ENCODE results near the gene PRR22. TPM values are rescaled to one million over a fixed set of nuclear protein-coding genes. Genes with fewer than 3 reads are reported as not detected.

Gene PRR22
- total and polyA plus RNA-seq, 2 experiments from 2014 or later = 0.13 to 2.9 TPM

DNA sequence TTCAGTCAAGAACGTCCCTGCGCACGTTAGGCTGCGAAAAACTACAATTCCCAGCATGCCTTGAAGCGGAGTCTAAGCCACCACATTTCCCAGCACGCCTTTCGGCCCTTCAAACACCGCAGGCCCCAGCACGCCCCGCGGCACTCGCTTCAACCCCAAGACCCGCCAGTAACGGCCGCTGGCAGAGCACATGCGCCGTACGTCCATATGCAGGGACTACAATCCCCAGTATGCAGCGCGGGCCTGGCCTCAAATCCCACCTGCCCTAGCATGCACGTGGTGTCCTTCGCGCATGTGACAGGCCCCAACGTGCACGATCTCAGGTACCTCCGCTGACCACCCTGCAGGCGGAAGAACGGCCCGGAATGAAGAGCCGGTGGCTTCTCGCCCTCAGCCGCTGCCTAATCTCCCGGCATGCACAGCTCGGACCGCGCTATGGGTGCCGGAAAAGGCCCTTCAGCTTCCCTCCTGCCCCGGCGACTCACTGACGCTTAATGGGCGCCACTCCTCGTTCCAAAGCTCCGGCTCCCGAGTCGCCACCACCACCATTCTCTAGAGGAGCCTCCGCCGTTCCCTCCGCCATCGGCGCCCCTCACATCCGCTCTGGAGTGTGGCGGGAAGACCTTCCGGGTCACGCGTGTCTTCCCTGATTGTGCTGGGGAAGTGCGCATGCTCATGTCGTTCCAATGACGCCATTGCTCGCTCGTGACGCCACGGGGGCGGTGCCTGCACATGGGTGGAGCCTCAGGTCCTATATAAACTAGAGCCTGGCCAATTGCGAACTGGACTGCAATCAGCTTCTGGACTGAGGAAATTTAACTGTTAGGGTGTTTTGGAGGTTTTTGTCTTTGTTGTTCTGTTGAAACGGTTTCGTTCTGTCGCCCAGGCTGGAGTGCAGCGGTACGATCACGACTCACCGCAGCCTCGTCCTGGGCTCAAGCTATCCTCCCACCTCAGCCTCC lies 6.3 kb upstream of the PRR22 start, which contains the start of gene DUS3L:
TSS of gene DUS3L (minus strand) at position 605 of the 962 bp plus-strand sequence. CDS start at position 583, 22 bp downstream.
- Histone ChIP-seq H3K36me3 (replicated peaks; ENCODE audit: insufficient read depth, low read depth) (no peaks in the 10 kb centered on the region), H2AFZ (peak within 1 kb of the TSS; percentile 50), H3K4me3 (peak within 1 kb of the TSS; percentile 43), H4K20me1 (ENCODE audit: insufficient read depth, poor library complexity, severe bottlenecking) (peaks cover 4% of the 10 kb centered on the region), H3K4me2 (peak within 1 kb of the TSS; percentile 84), H3K9me3 (ENCODE audit: low read depth) (no peaks in the 10 kb centered on the region), H3K27ac (peak within 1 kb of the TSS; percentile 95), H3K4me1 (ENCODE audit: insufficient read depth) (peaks cover 5% of the 10 kb centered on the region), H3K9me2 (replicated peaks; ENCODE audit: insufficient read depth) (no peaks in the 10 kb centered on the region), H3K27me3 (no peaks in the 10 kb centered on the region), H3K79me2 (peaks cover 4% of the 10 kb centered on the region)
- peak; percentile 99 for DNase-seq (ENCODE audit: low spot score)
- no peak for TF ChIP-seq EZH2 (IDR thresholded peaks at IDR 0.05; ENCODE audit: borderline replicate concordance)
- TF ChIP-seq CTCF (IDR thresholded peaks at IDR 0.05; ENCODE audit: poor library complexity) = no peak
- TF ChIP-seq EZH2phosphoT487 (IDR thresholded peaks at IDR 0.05; ENCODE audit: low read depth, severe bottlenecking, unreplicated experiment) = no peak
- WGBS (ENCODE audit: low lambda C conversion rate, missing lambda C conversion rate) = 12% methylated on average over 71 of the region's 72 CpGs

GRCh38 chr19:5789886-5790558 lies 5.5 kb upstream of the PRR22 start:
- Histone ChIP-seq H3K79me2 (peaks cover 4% of the 10 kb centered on the region), H3K27me3 (no peaks in the 10 kb centered on the region), H3K36me3 (replicated peaks; ENCODE audit: insufficient read depth, low read depth) (no peaks in the 10 kb centered on the region), H2AFZ (no peak overlapping the region), H3K4me1 (ENCODE audit: insufficient read depth) (peaks cover 5% of the 10 kb centered on the region), H4K20me1 (ENCODE audit: insufficient read depth, poor library complexity, severe bottlenecking) (peaks cover 4% of the 10 kb centered on the region), H3K4me3 (peak overlapping the region; percentile 11), H3K4me2 (peak overlapping the region; percentile 84), H3K9me3 (ENCODE audit: low read depth) (no peaks in the 10 kb centered on the region), H3K27ac (peak overlapping the region; percentile 16), H3K9me2 (replicated peaks; ENCODE audit: insufficient read depth) (no peaks in the 10 kb centered on the region)
- 87% methylated on average over 26 of the region's 26 CpGs for WGBS (ENCODE audit: low lambda C conversion rate, missing lambda C conversion rate)
- DNase-seq (ENCODE audit: low spot score) = no peak
- TF ChIP-seq EZH2 (IDR thresholded peaks at IDR 0.05; ENCODE audit: borderline replicate concordance) (no peak), CTCF (IDR thresholded peaks at IDR 0.05; ENCODE audit: poor library complexity) (no peak), EZH2phosphoT487 (IDR thresholded peaks at IDR 0.05; ENCODE audit: low read depth, severe bottlenecking, unreplicated experiment) (no peak)

DNA sequence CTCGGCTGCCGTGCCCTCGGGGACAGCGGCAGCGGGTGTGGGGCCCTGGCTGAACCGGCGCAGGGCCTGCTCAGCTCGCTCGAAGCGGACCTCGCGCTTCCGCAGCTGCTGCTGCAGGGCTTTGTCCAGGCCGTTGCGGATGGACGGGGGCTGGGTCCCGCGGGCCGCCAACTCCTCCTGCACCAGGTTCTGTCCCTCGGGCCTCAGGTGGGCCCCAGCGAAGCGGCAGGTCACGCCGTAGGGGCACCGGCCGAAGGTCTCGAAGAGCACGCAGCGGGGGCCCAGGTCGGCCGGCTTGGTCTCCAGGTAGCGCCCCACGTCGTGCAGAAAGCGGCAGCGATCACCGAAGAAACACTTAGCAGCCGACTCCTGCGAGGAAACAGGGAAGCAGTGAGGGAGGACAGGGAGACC lies 4.8 kb upstream of the PRR22 start:
- Histone ChIP-seq H3K4me1 (ENCODE audit: insufficient read depth) (peaks cover 5% of the 10 kb centered on the region), H3K4me2 (no peak overlapping the region), H4K20me1 (ENCODE audit: insufficient read depth, poor library complexity, severe bottlenecking) (peaks cover 4% of the 10 kb centered on the region), H3K27ac (no peak overlapping the region), H3K4me3 (no peak overlapping the region), H3K79me2 (peaks cover 4% of the 10 kb centered on the region), H3K9me3 (ENCODE audit: low read depth) (no peaks in the 10 kb centered on the region), H3K36me3 (replicated peaks; ENCODE audit: insufficient read depth, low read depth) (no peaks in the 10 kb centered on the region), H3K27me3 (no peaks in the 10 kb centered on the region), H3K9me2 (replicated peaks; ENCODE audit: insufficient read depth) (no peaks in the 10 kb centered on the region), H2AFZ (no peak overlapping the region)
- DNase-seq (ENCODE audit: low spot score) = no peak
- WGBS (ENCODE audit: low lambda C conversion rate, missing lambda C conversion rate) = 98% methylated on average over 38 of the region's 39 CpGs
- TF ChIP-seq EZH2phosphoT487 (IDR thresholded peaks at IDR 0.05; ENCODE audit: low read depth, severe bottlenecking, unreplicated experiment) (no peak), CTCF (IDR thresholded peaks at IDR 0.05; ENCODE audit: poor library complexity) (no peak), EZH2 (IDR thresholded peaks at IDR 0.05; ENCODE audit: borderline replicate concordance) (no peak)

All from hepatocyte (in vitro differentiated cells).